HUES64 (cell line): Measurements from ENCODE around the gene STAC3.

Experiments used
- H3K27ac ChIP-seq: 2 replicates; pipeline ENCODE4 v1.7.0; 2013; ENCODE audit warnings: low read depth, low read length, inconsistent platforms
- H3K27me3 ChIP-seq: 2 replicates; pipeline ENCODE4 v1.6.1; 2013; ENCODE audit warnings: mild to moderate bottlenecking, low read length; ENCODE audit not compliant: insufficient read depth
- H3K36me3 ChIP-seq: 2 replicates; pipeline ENCODE4 v1.6.1; 2013; ENCODE audit warnings: mild to moderate bottlenecking, low read length; ENCODE audit not compliant: insufficient read depth
- H3K4me1 ChIP-seq: 2 replicates; pipeline ENCODE4 v1.6.1; 2013; ENCODE audit warnings: mild to moderate bottlenecking, low read length, moderate library complexity; ENCODE audit not compliant: insufficient read depth
- H3K4me3 ChIP-seq: 2 replicates; pipeline ENCODE4 v1.5.1; 2013; ENCODE audit warnings: mild to moderate bottlenecking, low read length, moderate library complexity
- H3K9ac ChIP-seq: 2 replicates; pipeline ENCODE4 v1.6.1; 2013; ENCODE audit warnings: mild to moderate bottlenecking, low read depth, low read length
- H3K9me3 ChIP-seq: 2 replicates; pipeline ENCODE4 v1.6.1; 2013; ENCODE audit warnings: low read depth, low read length; ENCODE audit not compliant: insufficient read depth
- WGBS: fragments of 150-250, 120-280 bp; methylation state at CpG from one replicate; pipeline ENCODE4 v1.1.7; 2013; ENCODE audit warnings: missing lambda C conversion rate; 5-methylcytosine and 5-hydroxymethylcytosine counted together

STAC3 gene

GRCh38 chr12:57226588-57227314 lies 24.2 kb downstream of the STAC3 start:
- Histone ChIP-seq H3K36me3 (peaks cover 11% of the 10 kb centered on the region), H3K27me3 (peaks cover 73% of the 10 kb centered on the region), H3K9me3 (no peaks in the 10 kb centered on the region), H3K4me1 (peaks cover 20% of the 10 kb centered on the region), H3K27ac (no peak overlapping the region), H3K4me3 (peak overlapping the region; percentile 50), H3K9ac (no peak overlapping the region)
- 2% methylated on average over 23 of the region's 35 CpGs for WGBS

- Histone ChIP-seq H3K27me3 (peaks cover 83% of the 10 kb centered on the region), H3K27ac (no peak overlapping the region), H3K4me1 (peaks cover 18% of the 10 kb centered on the region), H3K36me3 (peaks cover under 1% of the 10 kb centered on the region; the same call in 1 of the 2 replicates), H3K9ac (no peak overlapping the region), H3K9me3 (no peaks in the 10 kb centered on the region), H3K4me3 (peak overlapping the region; percentile 16; the same call in 1 of the 2 replicates)
- 45% methylated on average over 18 of the region's 18 CpGs for WGBS
These were observed 25.2 kb downstream of the STAC3 start for GRCh38 chr12:57225680-57226210.

DNA sequence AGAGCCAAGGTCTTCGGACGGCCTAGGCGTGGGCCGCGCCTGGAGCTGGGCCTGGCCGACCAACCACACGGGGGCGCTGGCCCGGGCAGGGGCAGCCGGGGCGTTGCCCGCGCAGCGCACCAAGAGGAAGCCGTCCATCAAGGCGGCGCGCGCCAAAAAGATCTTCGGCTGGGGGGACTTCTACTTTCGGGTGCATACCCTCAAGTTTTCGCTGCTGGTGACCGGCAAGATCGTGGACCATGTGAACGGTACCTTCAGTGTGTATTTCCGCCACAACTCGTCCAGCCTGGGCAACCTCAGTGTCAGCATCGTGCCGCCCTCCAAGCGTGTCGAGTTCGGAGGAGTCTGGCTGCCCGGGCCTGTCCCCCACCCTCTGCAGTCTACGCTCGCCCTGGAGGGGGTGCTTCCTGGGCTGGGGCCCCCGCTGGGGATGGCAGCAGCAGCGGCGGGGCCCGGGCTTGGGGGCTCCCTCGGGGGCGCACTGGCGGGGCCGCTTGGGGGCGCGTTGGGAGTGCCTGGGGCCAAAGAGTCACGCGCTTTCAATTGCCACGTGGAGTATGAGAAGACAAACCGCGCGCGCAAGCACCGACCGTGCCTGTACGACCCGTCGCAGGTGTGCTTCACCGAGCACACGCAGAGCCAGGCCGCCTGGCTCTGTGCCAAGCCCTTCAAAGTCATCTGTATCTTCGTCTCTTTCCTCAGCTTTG lies 25.9 kb downstream of the STAC3 start:
- peaks cover 89% of the 10 kb centered on the region for H3K27me3 ChIP-seq
- no peaks in the 10 kb centered on the region for H3K9me3 ChIP-seq
- H3K36me3 ChIP-seq, result no peaks in the 10 kb centered on the region
- peaks cover 13% of the 10 kb centered on the region for H3K4me1 ChIP-seq
- H3K9ac ChIP-seq, result no peak overlapping the region
- H3K27ac ChIP-seq, result no peak overlapping the region
- WGBS, result 28% methylated on average over 61 of the region's 61 CpGs
- peak overlapping the region; percentile 16; the same call in 1 of the 2 replicates for H3K4me3 ChIP-seq

DNA sequence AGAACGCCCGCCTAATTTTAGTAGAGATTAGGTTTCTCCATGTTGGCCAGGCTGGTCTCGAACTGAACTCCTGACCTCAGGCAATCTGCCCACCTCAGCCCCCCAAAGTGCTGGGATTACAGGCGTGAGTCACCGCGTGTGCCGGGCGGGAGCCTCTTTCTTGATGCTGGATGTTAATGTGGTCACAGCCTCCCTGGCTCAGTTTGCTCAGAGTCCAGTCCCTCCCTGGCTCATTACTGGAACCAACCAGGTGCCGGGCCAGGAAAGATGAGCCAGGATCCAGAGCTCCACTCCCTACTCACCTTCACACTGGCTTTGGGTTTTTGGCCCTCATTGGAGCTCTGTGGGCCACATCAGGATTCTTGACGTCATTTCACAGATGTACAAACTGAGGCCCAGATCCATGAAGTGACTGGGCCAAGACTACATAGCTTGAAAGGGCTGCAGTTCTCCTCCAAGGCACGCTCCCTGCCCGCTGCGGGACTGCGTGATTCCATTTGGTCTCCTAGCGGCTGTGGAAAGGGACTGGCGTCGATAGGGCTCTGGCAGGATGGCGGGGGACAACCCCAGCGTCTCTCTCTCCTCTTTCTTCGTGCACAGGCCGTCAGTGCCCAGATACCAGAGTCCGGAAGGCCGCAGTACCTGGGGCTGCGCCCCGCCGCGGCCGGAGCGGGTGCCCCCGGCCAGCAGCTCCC lies 26.6 kb downstream of the STAC3 start:
- H3K36me3 ChIP-seq, result no peaks in the 10 kb centered on the region
- no peak overlapping the region for H3K4me3 ChIP-seq
- H3K27ac ChIP-seq, result no peak overlapping the region
- 60% methylated on average over 30 of the region's 30 CpGs for WGBS
- no peaks in the 10 kb centered on the region for H3K9me3 ChIP-seq
- H3K4me1 ChIP-seq, result peaks cover 18% of the 10 kb centered on the region
- peaks cover 96% of the 10 kb centered on the region for H3K27me3 ChIP-seq
- no peak overlapping the region for H3K9ac ChIP-seq

- Histone ChIP-seq H3K27ac (no peak overlapping the region), H3K4me1 (peaks cover 18% of the 10 kb centered on the region), H3K36me3 (no peaks in the 10 kb centered on the region), H3K4me3 (no peak overlapping the region), H3K9ac (no peak overlapping the region), H3K27me3 (peaks cover 98% of the 10 kb centered on the region), H3K9me3 (no peaks in the 10 kb centered on the region)
- WGBS, result 75% methylated on average over 22 of the region's 22 CpGs
These were observed 27.5 kb downstream of the STAC3 start for GRCh38 chr12:57223191-57224165.

DNA sequence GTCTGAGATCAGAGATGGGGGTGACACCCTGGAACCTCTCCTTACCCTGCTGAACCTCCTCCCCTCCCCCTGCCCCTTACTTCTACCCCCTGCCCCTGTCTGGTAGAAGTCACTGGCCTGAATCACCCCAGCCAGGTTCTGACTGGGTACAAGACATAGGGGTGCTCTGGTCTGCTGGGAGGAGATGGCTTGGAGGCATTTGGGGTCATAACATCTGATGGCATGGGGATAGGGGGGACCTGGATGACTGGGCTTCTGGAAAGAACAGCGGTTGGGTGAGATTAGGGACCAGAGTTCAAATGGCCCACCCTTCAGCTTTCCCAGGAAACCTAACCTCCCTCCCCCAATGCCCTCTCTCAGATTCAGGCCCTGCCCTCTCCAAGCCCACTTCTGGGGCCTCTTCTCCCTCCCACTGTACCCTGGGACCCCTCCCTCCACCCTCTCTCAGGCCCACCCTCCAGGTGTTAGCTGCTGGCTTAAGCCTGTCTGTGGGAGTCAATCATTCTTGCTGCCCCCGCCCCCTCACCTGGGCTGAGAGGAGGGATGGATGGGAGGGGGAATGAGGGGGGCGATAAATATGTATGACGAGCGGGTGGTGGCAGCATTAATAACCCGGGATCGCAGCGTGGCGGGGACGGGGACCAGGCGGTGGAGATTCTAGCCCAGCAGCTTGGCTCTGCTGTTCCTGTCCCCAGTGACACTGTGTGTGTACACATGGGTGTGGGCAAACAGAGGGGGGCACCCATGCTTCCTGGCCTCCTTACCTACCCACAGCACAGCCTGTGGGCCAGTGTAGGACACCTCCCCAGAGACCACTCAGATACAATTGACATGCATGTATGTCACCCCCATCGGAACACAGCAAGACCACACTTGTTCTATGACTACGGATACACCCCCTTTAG lies 28.4 kb downstream of the STAC3 start:
- Histone ChIP-seq H3K27me3 (peaks cover 99% of the 10 kb centered on the region), H3K9ac (no peak overlapping the region), H3K27ac (no peak overlapping the region), H3K4me3 (no peak overlapping the region), H3K4me1 (peaks cover 17% of the 10 kb centered on the region), H3K9me3 (no peaks in the 10 kb centered on the region), H3K36me3 (no peaks in the 10 kb centered on the region)
- 76% methylated on average over 13 of the region's 13 CpGs for WGBS

DNA sequence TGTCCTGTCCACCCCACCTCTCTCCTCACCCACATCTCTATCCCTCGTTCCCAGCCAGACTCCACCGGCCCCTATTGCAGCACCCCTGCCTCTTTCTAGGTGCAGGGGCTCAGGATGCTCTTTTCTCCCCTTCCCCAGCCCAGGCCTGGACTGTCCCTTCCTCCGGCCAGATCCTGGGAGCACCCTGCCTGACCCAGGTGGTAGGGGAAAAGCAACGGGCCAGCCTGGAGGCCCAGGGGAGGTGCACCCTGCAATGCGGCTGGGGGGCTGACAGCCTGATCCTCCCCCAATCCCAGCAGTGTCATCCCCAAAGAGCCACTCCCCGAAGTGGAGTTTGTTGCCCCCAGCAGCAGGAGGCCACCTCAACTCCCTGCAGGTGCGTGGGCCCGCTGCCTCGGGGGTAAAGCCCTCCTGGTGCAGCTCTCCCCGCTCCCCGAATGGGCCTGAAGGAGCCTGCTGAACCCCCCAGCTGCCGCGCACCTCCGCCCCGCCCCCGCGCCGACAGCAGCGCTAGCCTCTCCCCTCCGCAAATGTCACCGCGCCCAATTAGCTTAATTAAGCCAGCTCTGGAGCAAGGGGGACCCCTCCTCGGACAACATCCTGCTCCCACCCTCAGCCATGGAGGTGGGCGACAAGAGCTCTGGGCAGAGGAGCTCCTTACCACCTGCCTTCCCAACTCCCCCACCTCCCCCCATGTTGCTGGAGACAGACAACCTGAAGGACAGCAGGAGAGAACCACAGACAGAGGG lies 29.6 kb downstream of the STAC3 start:
- H3K4me3 ChIP-seq, result no peak overlapping the region
- peaks cover 99% of the 10 kb centered on the region for H3K27me3 ChIP-seq
- H3K27ac ChIP-seq, result no peak overlapping the region
- H3K36me3 ChIP-seq, result no peaks in the 10 kb centered on the region
- H3K9me3 ChIP-seq, result no peaks in the 10 kb centered on the region
- H3K4me1 ChIP-seq, result peaks cover 12% of the 10 kb centered on the region
- H3K9ac ChIP-seq, result no peak overlapping the region
- 10% methylated on average over 24 of the region's 24 CpGs for WGBS

DNA sequence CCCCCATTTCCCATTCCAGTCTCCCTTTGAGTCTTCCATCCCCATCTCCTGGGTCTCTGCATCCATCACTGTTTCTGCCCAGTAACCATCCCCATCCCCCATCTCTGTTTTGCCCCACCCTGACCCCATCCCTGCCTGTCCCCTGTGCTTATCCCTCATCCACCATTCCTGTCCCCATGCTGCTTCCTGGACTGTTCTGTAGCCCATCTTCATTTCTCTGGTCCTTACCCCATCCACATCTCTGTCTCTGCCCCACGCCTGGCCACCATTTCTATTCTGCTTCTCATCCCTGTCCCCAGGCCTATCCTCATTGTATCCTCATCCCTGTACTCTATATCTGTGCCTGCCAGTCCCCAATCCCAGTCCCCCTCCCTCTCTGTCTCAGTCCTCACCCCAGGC lies 30.2 kb downstream of the STAC3 start:
- no peaks in the 10 kb centered on the region for H3K9me3 ChIP-seq
- no peak overlapping the region for H3K27ac ChIP-seq
- H3K27me3 ChIP-seq, result peaks cover 99% of the 10 kb centered on the region
- peaks cover 12% of the 10 kb centered on the region for H3K4me1 ChIP-seq
- no peak overlapping the region for H3K4me3 ChIP-seq
- no peaks in the 10 kb centered on the region for H3K36me3 ChIP-seq
- WGBS, result 51% methylated on average over 1 of the region's 1 CpG
- H3K9ac ChIP-seq, result no peak overlapping the region

GRCh38 chr12:57219993-57220754 lies 30.8 kb downstream of the STAC3 start:
- H3K4me1 ChIP-seq, result peaks cover 12% of the 10 kb centered on the region
- H3K9me3 ChIP-seq, result no peaks in the 10 kb centered on the region
- no peak overlapping the region; the same call in 1 of the 2 replicates for H3K4me3 ChIP-seq
- WGBS, result 7% methylated on average over 13 of the region's 38 CpGs
- H3K36me3 ChIP-seq, result no peaks in the 10 kb centered on the region
- H3K27ac ChIP-seq, result no peak overlapping the region
- H3K27me3 ChIP-seq, result peaks cover 99% of the 10 kb centered on the region
- H3K9ac ChIP-seq, result no peak overlapping the region
